K562 (cell line): ENCODE data around the gene MT1HL1.

Experiments
- HNRNPLL ChIP-seq: fragments of 200-400 bp; formaldehyde crosslinking; IDR thresholded peaks from 2 replicates; pipeline ENCODE4 v1.6.1; 2017; ENCODE audit warnings: low read length, low read depth, mild to moderate bottlenecking; ENCODE audit not compliant: poor library complexity, severe bottlenecking
- KAT7 ChIP-seq: sonication (generic); formaldehyde crosslinking; IDR thresholded peaks from 2 replicates; pipeline ENCODE4 v1.8.0; 2022; ENCODE audit warnings: missing genetic modification reagents, mild to moderate bottlenecking, borderline replicate concordance

DNA sequence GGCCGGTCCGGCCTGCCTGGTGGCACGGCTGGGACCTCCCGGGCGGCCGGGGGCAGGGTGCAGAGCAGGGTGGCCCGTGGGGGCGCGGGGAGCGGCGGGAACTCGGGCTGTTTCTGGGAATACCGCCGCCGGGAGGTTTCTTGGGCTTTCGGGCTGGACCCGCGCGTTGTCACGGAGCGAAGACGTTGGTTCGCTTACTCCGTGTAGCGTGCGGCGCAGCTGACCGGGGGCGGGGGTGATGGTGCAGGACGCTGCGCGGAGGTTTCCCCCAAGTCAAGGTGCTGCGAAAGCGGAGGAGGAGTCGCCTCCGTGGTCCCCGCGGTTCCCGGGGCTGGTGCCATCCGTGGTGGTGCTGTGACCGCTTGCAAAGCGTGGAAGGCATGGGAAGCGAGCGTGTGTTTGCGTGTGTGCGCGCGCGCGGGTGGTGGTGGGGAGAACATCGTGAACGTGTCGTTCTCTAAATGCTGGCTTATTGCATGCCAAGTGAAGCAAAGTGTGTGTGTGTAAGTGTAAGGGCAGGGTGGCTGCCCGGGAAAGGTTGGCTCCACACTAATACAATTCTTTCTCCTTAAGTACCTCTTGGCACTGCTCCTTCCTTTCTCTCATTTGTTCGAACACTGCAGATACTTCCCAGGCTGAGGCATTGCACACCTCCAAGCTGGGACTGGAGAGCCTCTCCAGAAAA is 38.8 kb upstream of the MT1HL1 start:
- TF ChIP-seq KAT7 (CRISPR knock-in tag) = no peak
- no peak for TF ChIP-seq HNRNPLL
